LHCN-M2 (cell line): Measurements from ENCODE around the gene SUPT6H. TPM values are rescaled to one million over a fixed set of nuclear protein-coding genes. Genes with fewer than 3 reads are reported as not detected.
"Not testable (repeated sequence)": the region's sequence is repeated elsewhere in the genome, so short reads cannot be mapped to it uniquely, and the experiment has no call there.

Source experiments
- DNase-seq: peaks from one replicate; pipeline ENCODE4 v3.0.0-alpha.2; 2012; ENCODE audit warnings: low read depth
- total RNA-seq: library from RNA; depleted of rRNA; stranded (reverse); fragments of >200 nt; gene quantifications from 2 replicates; pipeline ENCODE4 v1.2.3, GENCODE V29; 2014

Gene SUPT6H
- total RNA-seq, 1 experiment from 2014 or later = 39.8 TPM

DNA sequence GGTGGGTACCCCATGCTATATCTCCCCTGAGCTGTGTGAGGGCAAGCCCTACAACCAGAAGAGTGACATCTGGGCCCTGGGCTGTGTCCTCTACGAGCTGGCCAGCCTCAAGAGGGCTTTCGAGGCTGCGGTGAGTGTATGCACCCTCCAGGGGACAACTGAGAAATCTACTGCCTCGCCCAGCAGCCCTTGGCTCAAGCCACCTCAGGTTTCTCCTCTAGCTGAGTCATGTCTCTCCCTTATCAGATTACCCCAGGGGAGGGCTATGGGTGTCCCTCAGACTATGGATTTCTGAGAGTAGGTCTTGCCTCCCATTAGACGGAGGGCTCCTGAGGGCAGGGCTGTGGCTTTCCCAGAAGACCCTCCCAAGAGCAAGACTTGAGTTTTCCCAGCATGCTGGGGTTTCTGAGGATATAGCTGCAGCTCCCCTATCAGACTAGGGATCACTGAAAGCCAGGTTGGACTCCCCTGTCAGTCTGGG, 73.3 kb downstream of the SUPT6H start:
- no peak for DNase-seq

DNA sequence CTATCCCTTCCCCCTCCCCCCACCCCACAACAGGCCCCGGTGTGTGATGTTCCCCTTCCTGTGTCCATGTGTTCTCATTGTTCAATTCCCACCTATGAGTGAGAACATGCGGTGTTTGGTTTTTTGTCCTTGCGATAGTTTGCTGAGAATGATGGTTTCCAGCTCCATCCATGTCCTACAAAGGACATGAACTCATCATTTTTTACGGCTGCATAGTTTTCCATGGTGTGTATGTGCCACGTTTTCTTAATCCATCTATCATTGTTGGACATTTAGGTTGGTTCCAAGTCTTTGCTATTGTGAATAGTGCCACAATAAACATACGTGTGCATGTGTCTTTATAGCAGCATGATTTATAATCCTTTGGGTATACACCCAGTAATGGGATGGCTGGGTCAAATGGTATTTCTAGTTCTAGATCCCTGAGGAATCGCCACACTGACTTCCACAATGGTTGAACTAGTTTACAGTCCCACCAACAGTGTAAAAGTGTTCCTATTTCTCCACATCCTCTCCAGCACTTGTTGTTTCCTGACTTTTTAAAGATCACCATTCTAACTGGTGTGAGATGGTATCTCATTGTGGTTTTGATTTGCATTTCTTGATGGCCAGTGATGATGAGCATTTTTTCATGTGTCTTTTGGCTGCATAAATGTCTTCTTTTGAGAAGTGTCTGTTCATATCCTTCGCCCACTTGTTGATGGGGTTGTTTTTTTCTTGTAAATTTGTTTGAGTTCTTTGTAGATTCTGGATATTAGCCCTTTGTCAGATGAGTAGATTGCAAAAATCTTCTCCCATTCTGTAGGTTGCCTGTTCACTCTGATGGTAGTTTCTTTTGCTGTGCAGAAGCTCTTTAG, 74.1 kb downstream of the SUPT6H start:
- not testable (repeated sequence) for DNase-seq

DNA sequence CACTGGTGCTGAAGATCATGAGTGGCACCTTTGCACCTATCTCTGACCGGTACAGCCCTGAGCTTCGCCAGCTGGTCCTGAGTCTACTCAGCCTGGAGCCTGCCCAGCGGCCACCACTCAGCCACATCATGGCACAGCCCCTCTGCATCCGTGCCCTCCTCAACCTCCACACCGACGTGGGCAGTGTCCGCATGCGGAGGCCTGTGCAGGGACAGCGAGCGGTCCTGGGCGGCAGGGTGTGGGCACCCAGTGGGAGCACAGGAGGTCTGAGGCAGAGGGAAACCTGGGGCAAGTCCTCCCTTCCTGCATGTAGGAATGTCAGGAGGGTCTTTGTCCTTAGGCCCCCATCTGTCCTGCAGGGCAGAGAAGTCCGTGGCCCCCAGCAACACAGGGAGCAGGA, 75.3 kb downstream of the SUPT6H start:
- no peak for DNase-seq

DNA sequence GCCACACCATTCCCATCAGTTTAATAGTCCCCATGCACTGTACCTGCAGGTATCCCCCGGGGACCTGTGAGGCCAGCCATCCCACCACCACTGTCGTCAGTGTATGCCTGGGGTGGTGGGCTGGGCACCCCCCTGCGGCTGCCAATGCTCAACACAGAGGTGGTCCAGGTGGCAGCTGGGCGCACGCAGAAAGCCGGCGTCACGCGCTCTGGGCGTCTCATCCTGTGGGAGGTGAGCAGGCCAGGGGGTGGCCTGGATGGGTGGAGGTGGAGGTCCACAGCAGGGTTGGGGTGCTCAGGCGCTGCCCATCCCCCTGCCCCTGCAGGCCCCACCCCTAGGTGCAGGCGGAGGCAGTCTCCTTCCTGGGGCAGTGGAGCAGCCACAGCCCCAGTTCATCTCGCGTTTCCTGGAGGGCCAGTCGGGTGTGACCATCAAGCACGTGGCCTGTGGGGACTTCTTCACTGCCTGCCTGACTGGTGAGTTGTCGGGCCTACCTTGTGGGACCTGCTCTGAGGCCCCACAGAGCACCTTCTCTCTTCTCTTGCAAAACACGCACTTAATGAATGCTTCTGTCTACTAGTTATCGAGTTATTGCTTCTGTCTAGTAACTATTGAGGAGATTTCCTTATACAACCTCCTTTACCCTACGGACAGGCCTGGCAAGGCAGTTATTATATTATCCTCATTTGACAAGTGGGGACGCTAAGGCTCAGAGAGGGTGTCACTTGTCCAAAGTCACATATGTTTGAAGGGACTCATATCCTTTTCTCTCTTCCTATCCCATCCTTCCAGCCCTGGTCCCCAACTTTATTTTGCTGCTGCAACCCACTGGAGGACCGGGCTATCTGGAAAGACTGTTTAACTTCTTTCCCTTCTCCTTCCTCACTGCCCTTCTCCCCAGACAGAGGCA, 76.0 kb downstream of the SUPT6H start:
- DNase-seq = no peak

DNA sequence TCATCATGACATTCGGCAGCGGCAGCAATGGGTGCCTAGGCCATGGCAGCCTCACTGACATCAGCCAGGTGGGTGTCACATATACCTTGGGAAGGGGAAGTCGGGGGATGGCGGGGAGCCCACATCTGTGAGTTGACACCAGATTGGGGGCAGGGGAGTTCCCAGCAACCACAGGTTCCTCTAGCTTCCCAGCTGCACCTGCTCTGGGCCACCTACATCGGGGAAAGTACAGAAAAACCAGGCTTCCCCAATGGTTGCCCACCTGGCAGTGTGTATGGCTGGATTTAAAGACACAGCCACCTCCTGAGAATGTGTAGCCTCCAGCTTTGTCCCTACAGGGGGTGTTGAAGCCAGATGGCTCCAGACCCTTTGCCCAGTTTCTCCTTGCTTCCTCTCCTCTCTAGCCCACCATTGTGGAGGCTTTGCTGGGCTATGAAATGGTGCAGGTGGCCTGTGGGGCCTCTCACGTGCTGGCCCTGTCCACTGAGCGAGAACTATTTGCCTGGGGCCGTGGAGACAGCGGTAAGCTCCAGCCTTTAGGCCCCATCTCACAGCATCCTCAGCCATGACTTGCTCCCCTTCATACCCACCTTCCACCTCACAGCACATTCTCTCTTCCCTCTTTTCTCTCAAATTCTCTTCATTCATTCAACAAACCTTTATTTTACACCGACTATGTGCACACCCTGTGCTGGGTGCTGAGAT, 76.8 kb downstream of the SUPT6H start:
- no peak for DNase-seq

DNA sequence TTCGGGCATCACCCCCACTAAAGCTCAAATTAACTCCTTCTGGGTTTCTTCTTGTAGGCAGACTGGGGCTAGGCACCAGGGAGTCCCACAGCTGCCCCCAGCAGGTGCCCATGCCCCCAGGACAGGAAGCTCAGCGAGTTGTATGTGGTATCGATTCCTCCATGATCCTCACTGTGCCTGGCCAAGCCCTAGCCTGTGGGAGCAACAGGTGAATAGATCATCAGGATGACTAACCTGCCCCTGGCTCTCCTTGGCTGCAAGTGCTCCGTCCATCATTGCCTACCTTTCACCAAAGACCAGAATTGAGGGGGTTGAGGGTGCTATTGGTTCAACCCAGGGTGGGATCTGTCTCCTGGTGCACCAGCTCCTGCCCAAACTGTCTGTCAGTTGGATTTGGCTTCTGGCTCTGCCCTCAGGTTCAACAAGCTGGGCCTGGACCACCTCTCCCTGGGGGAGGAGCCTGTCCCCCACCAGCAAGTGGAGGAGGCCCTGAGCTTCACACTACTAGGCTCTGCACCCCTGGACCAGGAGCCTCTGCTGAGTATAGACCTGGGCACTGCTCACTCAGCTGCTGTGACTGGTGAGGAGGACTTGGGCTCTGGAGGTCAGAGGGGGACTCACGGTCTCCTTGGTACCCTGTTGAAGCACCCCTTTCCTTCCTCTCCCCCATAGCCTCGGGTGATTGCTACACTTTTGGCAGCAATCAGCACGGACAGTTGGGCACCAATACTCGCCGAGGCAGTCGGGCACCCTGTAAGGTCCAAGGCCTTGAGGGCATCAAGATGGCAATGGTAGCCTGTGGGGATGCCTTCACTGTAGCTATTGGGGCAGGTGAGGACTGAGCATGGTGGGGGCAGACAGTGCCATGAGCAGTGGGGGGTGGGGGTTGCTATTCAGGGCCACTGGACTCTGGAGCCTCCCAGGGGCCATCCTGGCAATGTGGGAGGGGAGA, 78.7 kb downstream of the SUPT6H start:
- no peak for DNase-seq

DNA sequence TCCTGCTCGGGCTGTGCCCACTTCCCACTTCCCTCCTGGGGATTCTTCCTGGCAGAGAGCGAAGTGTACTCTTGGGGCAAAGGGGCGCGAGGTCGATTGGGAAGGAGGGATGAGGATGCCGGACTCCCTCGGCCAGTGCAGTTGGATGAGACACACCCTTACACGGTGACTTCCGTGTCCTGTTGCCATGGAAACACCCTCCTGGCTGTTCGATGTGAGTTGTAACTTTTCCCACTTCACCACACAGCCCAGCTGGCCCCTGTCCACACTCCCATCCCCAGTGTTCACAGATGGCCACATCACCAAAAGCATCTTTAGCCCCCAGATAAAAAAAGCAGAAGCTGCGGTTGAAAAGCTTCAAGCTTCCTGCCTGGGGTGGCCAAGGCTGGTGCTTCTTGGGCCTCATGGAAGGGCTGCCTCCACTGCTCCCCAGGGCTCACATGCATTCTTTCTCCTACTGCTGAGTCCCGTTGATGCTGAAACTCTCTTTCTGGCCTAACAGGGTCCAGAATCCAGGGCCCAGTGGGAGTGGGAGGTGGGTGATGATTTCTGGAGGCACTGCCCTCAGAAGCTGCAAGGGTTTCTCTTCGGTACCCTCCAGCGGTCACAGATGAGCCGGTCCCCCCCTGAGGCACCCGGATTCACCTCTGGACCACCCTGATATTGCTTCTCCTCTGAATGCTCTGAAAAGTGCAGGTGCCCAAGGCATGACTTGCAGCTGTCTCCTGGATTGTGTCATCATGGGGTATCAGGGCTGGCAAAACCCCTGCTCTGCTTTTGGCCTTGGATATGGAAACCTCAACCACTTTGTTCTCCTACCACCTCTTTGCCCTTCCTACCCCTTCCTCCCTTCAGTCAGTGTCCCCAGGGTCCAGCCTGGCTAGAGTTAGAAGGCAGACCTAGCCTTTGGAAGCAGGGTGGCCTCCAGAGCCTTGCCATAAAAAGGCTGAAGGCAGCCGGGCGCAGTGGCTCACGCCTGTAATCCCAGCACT, 79.6 kb downstream of the SUPT6H start:
- DNase-seq = no peak

DNA sequence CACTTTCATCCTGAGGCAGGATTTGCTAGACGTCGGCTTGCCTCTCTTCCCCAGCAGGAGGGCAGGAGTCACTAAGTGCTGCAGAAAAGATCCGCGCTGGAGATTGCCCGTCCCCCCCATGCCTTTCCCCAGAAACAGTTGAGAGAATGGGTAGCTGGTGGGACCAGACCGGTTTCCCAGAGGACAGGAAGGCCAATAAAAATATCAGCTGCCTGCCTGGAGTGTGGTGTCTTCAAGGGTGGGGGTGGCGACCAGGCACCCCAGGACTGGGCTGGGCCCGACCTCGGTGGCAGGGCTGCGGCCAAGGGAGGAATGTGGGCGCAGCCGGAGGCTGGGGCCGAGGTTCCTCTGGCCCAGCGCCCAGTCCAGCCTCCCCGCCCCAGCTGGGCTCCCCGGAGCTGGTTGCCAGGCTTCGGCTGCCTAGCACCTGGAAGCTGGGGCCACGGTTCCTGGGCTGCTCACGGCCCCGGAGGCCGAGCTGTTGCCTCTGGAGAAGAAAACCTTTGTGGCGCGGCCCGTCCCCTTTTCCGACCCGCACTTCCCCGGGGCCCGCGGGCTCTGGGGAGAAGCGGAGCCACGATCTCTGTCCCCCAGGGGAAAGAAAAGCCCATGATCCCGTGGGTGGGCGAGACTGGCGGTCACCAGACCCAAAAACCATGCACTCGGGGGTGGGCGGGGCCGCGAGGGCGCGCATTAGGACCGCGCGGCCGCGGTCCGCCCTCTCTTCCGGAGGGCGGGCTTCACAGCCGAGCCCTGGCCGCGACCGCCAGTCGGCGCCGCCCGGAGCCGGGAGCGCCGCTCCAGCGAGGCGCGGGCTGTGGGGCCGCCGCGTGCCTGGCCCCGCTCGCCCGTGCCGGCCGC, 81.5 kb downstream of the SUPT6H start, which contains the start of gene TRAF4:
TRAF4 (plus strand) TSS at position 769 of the 861 bp plus-strand sequence. CDS start 102 bp downstream, outside the sequence.
- peak; percentile 92 for DNase-seq

DNA sequence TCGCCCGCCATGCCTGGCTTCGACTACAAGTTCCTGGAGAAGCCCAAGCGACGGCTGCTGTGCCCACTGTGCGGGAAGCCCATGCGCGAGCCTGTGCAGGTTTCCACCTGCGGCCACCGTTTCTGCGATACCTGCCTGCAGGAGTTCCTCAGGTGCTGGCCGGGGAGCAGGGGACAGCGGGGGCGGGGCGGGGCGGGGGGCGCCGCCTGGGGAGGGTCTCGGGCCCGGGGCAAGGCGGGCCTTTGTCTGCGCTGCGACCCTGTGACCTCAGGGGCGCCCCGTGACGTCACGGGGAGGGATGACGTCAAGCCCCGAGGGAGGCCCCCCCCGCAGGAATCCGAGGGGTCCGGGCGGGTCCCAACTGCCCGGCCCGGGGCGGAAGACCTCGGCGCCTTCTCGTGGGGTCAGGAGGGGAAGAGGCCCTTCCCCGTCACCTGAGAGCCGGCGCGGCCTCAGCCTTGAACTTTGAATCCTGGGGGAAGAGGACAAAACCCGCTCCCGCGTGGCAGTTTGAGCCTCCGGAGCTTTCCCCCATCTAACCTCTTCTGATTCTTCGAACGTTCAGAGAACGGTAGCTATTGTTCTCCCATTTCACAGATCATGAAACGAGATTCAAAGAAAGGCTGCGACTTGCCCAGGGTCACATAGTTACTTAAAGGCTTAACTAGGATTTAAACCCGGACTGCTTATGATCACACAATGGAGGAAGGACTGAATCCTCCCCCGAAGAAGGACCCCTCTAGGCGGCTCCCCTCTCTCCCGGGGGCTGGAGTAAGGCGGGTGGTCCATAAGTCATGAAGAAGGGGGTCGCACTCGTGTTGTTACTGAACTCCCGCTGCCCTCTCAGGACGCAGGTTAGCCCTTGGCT, 82.3 kb downstream of the SUPT6H start:
- peak; percentile 58 for DNase-seq

DNA sequence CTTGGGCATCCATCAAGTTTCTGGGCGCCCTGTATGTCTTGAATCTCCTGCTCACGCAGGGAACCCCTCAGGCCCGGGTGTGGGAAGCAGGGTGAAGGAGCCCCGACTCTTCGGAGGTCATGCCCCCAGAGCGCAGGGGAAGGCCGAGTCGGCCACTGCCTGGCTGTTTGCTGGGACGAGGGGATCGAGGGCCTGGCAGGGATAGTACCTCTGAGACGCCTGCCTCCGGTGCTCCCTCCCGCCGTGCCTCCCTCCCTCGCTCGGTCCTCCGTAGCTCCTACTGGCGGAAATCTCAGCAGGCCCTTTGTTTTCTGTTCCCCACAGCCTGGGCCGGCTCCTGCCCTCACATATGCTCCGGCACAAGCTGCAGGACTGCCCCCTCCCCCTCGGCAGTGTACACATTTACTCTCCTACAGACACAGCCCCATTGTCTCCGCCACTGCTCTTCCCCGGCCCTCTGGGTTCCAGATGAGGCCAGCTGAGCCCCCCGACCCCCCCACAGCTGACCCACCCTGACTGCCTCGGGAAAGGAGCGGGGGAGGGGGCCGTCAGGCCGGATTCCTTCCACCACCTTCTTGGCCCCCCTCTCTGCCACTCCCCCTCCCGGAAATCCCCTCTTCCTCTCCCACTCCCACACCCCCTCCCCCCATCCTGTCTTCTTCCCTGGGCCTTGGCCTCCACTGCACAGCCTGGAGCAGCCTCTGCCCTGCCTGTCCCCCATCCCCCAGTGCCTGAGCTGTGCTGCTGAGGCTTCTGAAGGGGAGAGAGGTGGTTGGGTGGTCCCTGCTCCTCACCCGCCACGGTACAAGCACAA, 83.2 kb downstream of the SUPT6H start:
- no peak for DNase-seq

DNA sequence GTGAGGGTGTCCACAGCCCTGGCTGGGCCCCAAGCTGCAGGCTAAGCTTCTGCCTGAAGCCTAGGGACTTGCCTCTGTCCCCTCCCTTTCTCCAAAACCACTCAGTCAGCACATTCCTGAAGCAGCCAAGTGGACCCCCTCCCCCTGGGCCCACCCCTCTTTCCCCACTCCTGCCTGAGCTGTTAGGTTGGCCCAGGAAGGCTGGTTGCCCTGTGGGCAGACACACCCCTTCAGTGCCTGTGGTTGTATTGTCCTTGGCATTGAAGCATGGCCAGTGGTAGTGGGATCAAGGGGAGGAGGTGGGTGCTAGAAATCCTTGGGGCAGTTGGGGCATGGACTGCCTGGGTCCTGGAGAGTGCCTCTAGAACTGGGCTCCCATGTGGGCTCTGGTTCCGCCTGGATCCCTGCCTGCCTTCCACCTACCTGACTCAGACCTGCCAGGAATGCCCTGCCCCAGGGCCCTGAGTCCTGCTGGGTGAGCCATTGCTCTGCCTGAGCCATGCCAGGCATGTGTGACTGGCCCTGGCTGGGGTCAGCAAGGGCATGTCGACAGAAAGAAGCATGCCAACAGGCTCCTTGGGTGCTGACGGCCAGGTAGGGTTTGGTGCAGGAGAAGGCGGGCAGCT, 83.9 kb downstream of the SUPT6H start:
- DNase-seq = no peak

DNA sequence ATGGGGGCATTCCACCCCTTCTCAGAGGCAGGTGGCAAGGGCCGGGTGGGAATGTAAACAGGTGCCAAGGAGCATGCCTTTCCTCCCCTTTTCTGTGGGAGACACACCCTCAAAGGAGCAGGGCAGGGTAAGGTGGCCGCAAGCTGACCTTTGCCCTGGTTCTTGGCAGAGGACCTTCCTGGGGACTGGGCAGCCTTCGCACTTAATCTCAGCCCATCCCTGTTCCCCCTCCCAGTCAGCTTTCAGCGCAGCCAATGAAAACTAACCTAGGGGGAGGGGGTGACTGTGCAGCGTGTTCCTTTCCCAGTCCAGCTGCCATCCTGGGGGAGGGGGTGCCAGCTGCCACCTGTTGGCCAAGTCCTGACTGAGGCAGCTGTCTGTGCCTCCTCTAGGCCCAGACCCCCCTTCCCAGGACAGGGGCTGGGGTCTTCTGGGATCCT, 84.6 kb downstream of the SUPT6H start:
- DNase-seq = peak; percentile 95

DNA sequence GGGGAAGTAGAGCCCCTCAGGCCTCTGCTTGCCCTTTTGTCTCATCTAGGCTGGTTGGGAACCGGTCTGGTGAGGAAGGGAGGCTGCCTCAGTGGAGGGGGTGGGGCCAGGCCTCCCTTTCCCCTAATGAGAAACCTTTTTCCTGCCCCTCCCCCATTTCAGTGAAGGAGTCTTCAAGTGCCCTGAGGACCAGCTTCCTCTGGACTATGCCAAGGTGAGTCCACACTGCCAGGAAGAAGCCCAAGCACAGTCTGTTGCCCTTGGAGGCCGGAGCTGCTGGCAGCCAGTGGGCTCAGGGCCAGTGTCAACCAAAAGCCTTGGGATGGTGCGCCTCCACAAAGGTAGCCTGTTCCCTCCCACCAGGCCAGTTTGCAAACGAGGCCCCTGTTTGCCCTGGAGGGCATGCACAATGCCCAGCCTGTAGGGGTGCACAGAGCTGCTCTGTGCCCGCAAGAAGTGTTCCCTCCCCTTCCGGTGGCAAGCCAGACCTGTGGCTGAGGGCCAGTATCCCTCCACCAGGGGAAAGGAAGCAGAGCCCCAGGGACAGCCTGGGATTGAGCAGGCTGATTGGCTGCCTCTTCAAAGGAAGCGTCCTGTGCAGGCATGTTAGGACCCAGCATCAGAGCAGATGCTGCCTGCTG, 85.2 kb downstream of the SUPT6H start:
- DNase-seq = no peak

DNA sequence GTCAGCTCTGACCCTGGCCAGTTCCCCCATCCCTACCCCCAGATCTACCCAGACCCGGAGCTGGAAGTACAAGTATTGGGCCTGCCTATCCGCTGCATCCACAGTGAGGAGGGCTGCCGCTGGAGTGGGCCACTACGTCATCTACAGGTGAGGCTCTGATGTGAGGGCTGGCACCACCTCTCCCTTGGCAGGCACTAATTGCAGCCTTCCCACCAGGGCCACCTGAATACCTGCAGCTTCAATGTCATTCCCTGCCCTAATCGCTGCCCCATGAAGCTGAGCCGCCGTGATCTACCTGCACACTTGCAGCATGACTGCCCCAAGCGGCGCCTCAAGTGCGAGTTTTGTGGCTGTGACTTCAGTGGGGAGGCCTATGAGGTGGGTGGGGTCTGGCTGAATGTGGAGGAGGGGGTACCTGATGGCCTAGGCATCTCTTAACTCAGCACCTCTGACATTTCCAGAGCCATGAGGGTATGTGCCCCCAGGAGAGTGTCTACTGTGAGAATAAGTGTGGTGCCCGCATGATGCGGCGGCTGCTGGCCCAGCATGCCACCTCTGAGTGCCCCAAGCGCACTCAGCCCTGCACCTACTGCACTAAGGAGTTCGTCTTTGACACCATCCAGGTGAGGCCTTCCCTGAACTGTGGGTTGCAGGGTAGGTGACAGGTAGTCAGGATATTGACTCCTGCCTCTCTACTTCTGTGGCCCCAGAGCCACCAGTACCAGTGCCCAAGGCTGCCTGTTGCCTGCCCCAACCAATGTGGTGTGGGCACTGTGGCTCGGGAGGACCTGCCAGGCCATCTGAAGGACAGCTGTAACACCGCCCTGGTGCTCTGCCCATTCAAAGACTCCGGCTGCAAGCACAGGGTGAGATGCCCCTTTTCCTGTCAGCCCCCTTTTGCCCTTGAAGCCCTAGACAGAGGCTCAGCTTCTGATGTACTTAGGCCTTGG, 86.1 kb downstream of the SUPT6H start:
- DNase-seq = no peak
